ENCODE results near the gene MIEN1. TPM values are rescaled to one million over a fixed set of nuclear protein-coding genes. Genes with fewer than 3 reads are reported as not detected.

The MIEN1 gene
- total RNA-seq, 4 donors from 2014 or later: 42.8 to 81.9 (median 67.7) TPM

GRCh38 chr17:39724731-39725130, 5.6 kb downstream of the MIEN1 start:
- Histone ChIP-seq H3K27me3 (no peaks in the 10 kb centered on the region), H3K4me1 (peaks cover 4 to 6% of the 10 kb centered on the region in 2 donors), H3K4me3 (no peak overlapping the region), H3K36me3 (peaks cover 0 to 26% of the 10 kb centered on the region in 2 donors), H3K9me3 (no peaks in the 10 kb centered on the region), H3K27ac (no peak overlapping the region)
- TF ChIP-seq POLR2A (IDR thresholded peaks at IDR 0.05) (no peak), CTCF (IDR thresholded peaks at IDR 0.05 in 4 of 5, conservative IDR thresholded peaks at IDR 0.05 in 1 of 5) (no peak)
- intact Hi-C loops (cut with DNase I; ENCODE audit: low total_unique reads): no loop called here
- DNase-seq: no peak
- in situ Hi-C loops (cut with MboI; ENCODE audit: low sequenced_read_pairs in 4 of 4): no loop called here
- ATAC-seq: no peak

- Histone ChIP-seq H3K27ac (no peak overlapping the region), H3K4me1 (no peaks in the 10 kb centered on the region), H3K9me3 (no peaks in the 10 kb centered on the region), H3K27me3 (no peaks in the 10 kb centered on the region), H3K36me3 (peaks cover 0 to 15% of the 10 kb centered on the region in 2 donors), H3K4me3 (no peak overlapping the region)
- ATAC-seq: no peak
- intact Hi-C loops (cut with DNase I; ENCODE audit: low total_unique reads): no loop called here
- DNase-seq: no peak
- in situ Hi-C loops (cut with MboI; ENCODE audit: low sequenced_read_pairs in 4 of 4): no loop called here
- TF ChIP-seq CTCF (IDR thresholded peaks at IDR 0.05 in 4 of 5, conservative IDR thresholded peaks at IDR 0.05 in 1 of 5) (no peak), POLR2A (IDR thresholded peaks at IDR 0.05) (no peak)
Observed at GRCh38 chr17:39722965-39723848, 7.1 kb downstream of the MIEN1 start.

GRCh38 chr17:39722104-39722503, 8.2 kb downstream of the MIEN1 start:
- Histone ChIP-seq H3K4me1 (peaks cover 2% of the 10 kb centered on the region in 2 donors), H3K9me3 (no peaks in the 10 kb centered on the region), H3K27ac (no peak overlapping the region), H3K27me3 (no peaks in the 10 kb centered on the region), H3K36me3 (peaks cover 0 to 4% of the 10 kb centered on the region in 2 donors), H3K4me3 (no peak overlapping the region)
- DNase-seq: no peak
- intact Hi-C loops (cut with DNase I; ENCODE audit: low total_unique reads) (no loop called here), in situ Hi-C loops (cut with MboI; ENCODE audit: low sequenced_read_pairs in 4 of 4) (no loop called here)
- no peak for TF ChIP-seq CTCF (IDR thresholded peaks at IDR 0.05 in 4 of 5, conservative IDR thresholded peaks at IDR 0.05 in 1 of 5)
- no peak for TF ChIP-seq POLR2A (IDR thresholded peaks at IDR 0.05)
- ATAC-seq: no peak

GRCh38 chr17:39719563-39720355, 10.6 kb downstream of the MIEN1 start:
- in situ Hi-C loops (cut with MboI; ENCODE audit: low sequenced_read_pairs in 4 of 4): no loop called here
- Histone ChIP-seq H3K4me3 (no peak overlapping the region), H3K36me3 (no peaks in the 10 kb centered on the region), H3K27me3 (no peaks in the 10 kb centered on the region), H3K27ac (no peak overlapping the region), H3K9me3 (no peaks in the 10 kb centered on the region), H3K4me1 (peaks cover 12 to 13% of the 10 kb centered on the region in 2 donors)
- ATAC-seq (no peak), DNase-seq (no peak)
- TF ChIP-seq POLR2A (IDR thresholded peaks at IDR 0.05) (no peak), CTCF (IDR thresholded peaks at IDR 0.05 in 4 of 5, conservative IDR thresholded peaks at IDR 0.05 in 1 of 5) (no peak)
- intact Hi-C loops (cut with DNase I; ENCODE audit: low total_unique reads): no loop called here
